Gastroesophageal sphincter (tissue), 3 donors: ENCODE data around the gene CEP104.

Source experiments
- EP300 ChIP-seq: sonication (generic); formaldehyde crosslinking; IDR thresholded peaks from one replicate; pipeline ENCODE4 v1.6.1; 2017; ENCODE audit warnings: antibody characterized with exemption, mild to moderate bottlenecking
- TF ChIP-seq, protein P1 (sequence below), 4 experiments: fragments of 200-600 bp in 2 of 4; fragments of 450-650 bp in 2 of 4; sonication (generic) in 1 of 4; IDR thresholded peaks; one replicate each; pipeline ENCODE4 v1.5.1; 2017 to 2019; ENCODE audit warnings: antibody characterized with exemption in 4 of 4, mild to moderate bottlenecking in 2 of 4, moderate library complexity in 2 of 4

GRCh38 chr1:3809680-3810079, 47.3 kb downstream of the CEP104 start:
- TF ChIP-seq, protein P1, sequence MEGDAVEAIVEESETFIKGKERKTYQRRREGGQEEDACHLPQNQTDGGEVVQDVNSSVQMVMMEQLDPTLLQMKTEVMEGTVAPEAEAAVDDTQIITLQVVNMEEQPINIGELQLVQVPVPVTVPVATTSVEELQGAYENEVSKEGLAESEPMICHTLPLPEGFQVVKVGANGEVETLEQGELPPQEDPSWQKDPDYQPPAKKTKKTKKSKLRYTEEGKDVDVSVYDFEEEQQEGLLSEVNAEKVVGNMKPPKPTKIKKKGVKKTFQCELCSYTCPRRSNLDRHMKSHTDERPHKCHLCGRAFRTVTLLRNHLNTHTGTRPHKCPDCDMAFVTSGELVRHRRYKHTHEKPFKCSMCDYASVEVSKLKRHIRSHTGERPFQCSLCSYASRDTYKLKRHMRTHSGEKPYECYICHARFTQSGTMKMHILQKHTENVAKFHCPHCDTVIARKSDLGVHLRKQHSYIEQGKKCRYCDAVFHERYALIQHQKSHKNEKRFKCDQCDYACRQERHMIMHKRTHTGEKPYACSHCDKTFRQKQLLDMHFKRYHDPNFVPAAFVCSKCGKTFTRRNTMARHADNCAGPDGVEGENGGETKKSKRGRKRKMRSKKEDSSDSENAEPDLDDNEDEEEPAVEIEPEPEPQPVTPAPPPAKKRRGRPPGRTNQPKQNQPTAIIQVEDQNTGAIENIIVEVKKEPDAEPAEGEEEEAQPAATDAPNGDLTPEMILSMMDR (IDR thresholded peaks at IDR 0.05) = no peak
- TF ChIP-seq EP300 = no peak
